Cardiac muscle cell (in vitro differentiated cells and primary cell): ENCODE data around the gene MYLK. TPM values are rescaled to one million over a fixed set of nuclear protein-coding genes. Genes with fewer than 3 reads are reported as not detected.

Experiments
- DNase-seq, 2 donors: peaks; one replicate each; pipeline versions ENCODE4 v3.0.0 to v3.0.0-alpha.2; 2010 to 2017; ENCODE audit warnings: low read depth in 1 of 2, low spot score in 1 of 2
- H3K27ac ChIP-seq: fragments of 200-600 bp; sonication (generic); 2 replicates; pipeline ENCODE4 v1.5.1; 2016
- H3K27me3 ChIP-seq: fragments of 200-600 bp; sonication (generic); 2 replicates; pipeline ENCODE4 v1.6.0; 2016; ENCODE audit warnings: control low read depth
- H3K36me3 ChIP-seq: fragments of 200-600 bp; sonication (generic); 2 replicates; pipeline ENCODE4 v1.5.1; 2016; ENCODE audit warnings: control low read depth
- H3K4me1 ChIP-seq: fragments of 200-600 bp; sonication (generic); 2 replicates; pipeline ENCODE4 v1.8.1; 2017; ENCODE audit warnings: low read depth, mild to moderate bottlenecking, mixed run types
- H3K4me3 ChIP-seq: fragments of 200-600 bp; sonication (generic); 2 replicates; pipeline ENCODE4 v1.5.1; 2016; ENCODE audit warnings: mild to moderate bottlenecking
- H3K9me3 ChIP-seq: fragments of 200-600 bp; sonication (generic); 2 replicates; pipeline ENCODE4 v1.5.1; 2017; ENCODE audit warnings: low read depth, mild to moderate bottlenecking, control low read depth
- CTCF ChIP-seq: IDR thresholded peaks from 2 replicates; pipeline ENCODE4 v1.5.1; 2012; ENCODE audit warnings: low read depth, mild to moderate bottlenecking, low read length
- polyA plus RNA-seq: library from polyadenylated mRNA; unstranded; fragments of >200 nt; fragmentation: Nextera tagmentation; extraction: Ambion mirVana; gene quantifications from 2 replicates; pipeline ENCODE4 v1.2.1, GENCODE V29; 2016
- total RNA-seq: library from RNA; depleted of rRNA; stranded (reverse); fragments of >200 nt; gene quantifications from 2 replicates; pipeline ENCODE4 v1.2.3, GENCODE V29; 2016

Gene MYLK
- total and polyA plus RNA-seq, 2 experiments from 2014 or later: 2.0 to 5.8 TPM

GRCh38 chr3:123805504-123805903 lies 78.6 kb downstream of the MYLK start:
- Histone ChIP-seq H3K27me3 (no peaks in the 10 kb centered on the region), H3K9me3 (no peaks in the 10 kb centered on the region), H3K27ac (no peak overlapping the region), H3K4me3 (no peak overlapping the region), H3K4me1 (no peaks in the 10 kb centered on the region), H3K36me3 (no peaks in the 10 kb centered on the region)
- no peak for TF ChIP-seq CTCF
- DNase-seq: no peak

- H3K36me3 ChIP-seq: no peaks in the 10 kb centered on the region
- no peak for TF ChIP-seq CTCF
- no peaks in the 10 kb centered on the region for H3K4me1 ChIP-seq
- no peak for DNase-seq
- H3K4me3 ChIP-seq: no peak overlapping the region
- H3K27ac ChIP-seq: no peak overlapping the region
- H3K9me3 ChIP-seq: no peaks in the 10 kb centered on the region
- H3K27me3 ChIP-seq: no peaks in the 10 kb centered on the region
Observed at GRCh38 chr3:123805101-123805500, 79.0 kb downstream of the MYLK start.

GRCh38 chr3:123804676-123805075 lies 79.5 kb downstream of the MYLK start:
- Histone ChIP-seq H3K36me3 (no peaks in the 10 kb centered on the region), H3K4me3 (no peak overlapping the region), H3K4me1 (no peaks in the 10 kb centered on the region), H3K27me3 (no peaks in the 10 kb centered on the region), H3K9me3 (no peaks in the 10 kb centered on the region), H3K27ac (no peak overlapping the region)
- TF ChIP-seq CTCF: no peak
- DNase-seq: no peak

GRCh38 chr3:123803521-123803920 lies 80.6 kb downstream of the MYLK start:
- DNase-seq: no peak
- H3K27me3 ChIP-seq: no peaks in the 10 kb centered on the region
- H3K4me1 ChIP-seq: no peaks in the 10 kb centered on the region
- no peak overlapping the region for H3K4me3 ChIP-seq
- no peak overlapping the region for H3K27ac ChIP-seq
- no peaks in the 10 kb centered on the region for H3K36me3 ChIP-seq
- no peak for TF ChIP-seq CTCF
- H3K9me3 ChIP-seq: no peaks in the 10 kb centered on the region

- H3K4me3 ChIP-seq: no peak overlapping the region
- no peak for DNase-seq
Observed at GRCh38 chr3:123802007-123802625, 82.0 kb downstream of the MYLK start.

More at GRCh38 chr3:123802007-123802625, 82.0 kb downstream of the MYLK start:
- Histone ChIP-seq H3K36me3 (no peaks in the 10 kb centered on the region), H3K27me3 (no peaks in the 10 kb centered on the region), H3K9me3 (no peaks in the 10 kb centered on the region), H3K27ac (no peak overlapping the region), H3K4me1 (no peaks in the 10 kb centered on the region)
- no peak for TF ChIP-seq CTCF
